Esophagus mucosa (tissue), 1 donor: Measurements from ENCODE around the gene VGF. TPM values are rescaled to one million over a fixed set of nuclear protein-coding genes. Genes with fewer than 3 reads are reported as not detected.
A peak's percentile ranks its signal among the peaks of the same experiment; 100 is the strongest.

Experiments used
- ATAC-seq: fragments of 200-7000 bp; cut with Tn5 transposase; one replicate; pipeline ENCODE4 v1.9.1; 2020
- total RNA-seq: library from RNA; stranded (reverse); gene quantifications from one replicate; pipeline ENCODE4 v1.2.4, GENCODE V29; 2023
- donor health status: DM: yes; HTN: yes; CAD: no.

VGF gene
- total RNA-seq, 1 donor from 2014 or later = not detected

GRCh38 chr7:101165958-101166647 is 734 bp upstream of the VGF start:
- no peak for ATAC-seq

GRCh38 chr7:101164071-101164840 is 1.1 kb downstream of the VGF start:
- no peak for ATAC-seq

- no peak for ATAC-seq
Observed at GRCh38 chr7:101163279-101164070, 1.9 kb downstream of the VGF start.

GRCh38 chr7:101162551-101163278 is 2.7 kb downstream of the VGF start:
- ATAC-seq = peak; percentile 40

- ATAC-seq = no peak
Observed at GRCh38 chr7:101161692-101162471, 3.5 kb downstream of the VGF start.

GRCh38 chr7:101160910-101161309 is 4.5 kb downstream of the VGF start:
- no peak for ATAC-seq

- ATAC-seq = no peak
Observed at GRCh38 chr7:101159696-101160674, 5.4 kb downstream of the VGF start.

- ATAC-seq = peak; percentile 56
Observed at GRCh38 chr7:101156866-101157589, 8.3 kb downstream of the VGF start.

- no peak for ATAC-seq
Observed at GRCh38 chr7:101156277-101156676, 9.1 kb downstream of the VGF start.

- ATAC-seq = no peak
Observed at GRCh38 chr7:101155303-101155702, 10.1 kb downstream of the VGF start.

- ATAC-seq = peak; percentile 58
Observed at GRCh38 chr7:101154693-101155102, 10.7 kb downstream of the VGF start.

GRCh38 chr7:101153969-101154692 is 11.2 kb downstream of the VGF start, which contains the start of gene AP1S1:
AP1S1 (plus strand) TSS chr7:101154476; CDS start chr7:101154515, 39 bp downstream.
- ATAC-seq = peak; percentile 95

- no peak for ATAC-seq
Observed at GRCh38 chr7:101151908-101152651, 13.3 kb downstream of the VGF start.

- ATAC-seq = peak; percentile 24
Observed at GRCh38 chr7:101140746-101141382, 24.5 kb downstream of the VGF start.

- no peak for ATAC-seq
Observed at GRCh38 chr7:101140339-101140699, 25.1 kb downstream of the VGF start.

GRCh38 chr7:101138213-101138870 is 27.0 kb downstream of the VGF start:
- ATAC-seq = peak; percentile 90

- no peak for ATAC-seq
Observed at GRCh38 chr7:101137651-101138212, 27.6 kb downstream of the VGF start.
